Measurements from ENCODE around the gene ZNF23.

ZNF23 gene

DNA sequence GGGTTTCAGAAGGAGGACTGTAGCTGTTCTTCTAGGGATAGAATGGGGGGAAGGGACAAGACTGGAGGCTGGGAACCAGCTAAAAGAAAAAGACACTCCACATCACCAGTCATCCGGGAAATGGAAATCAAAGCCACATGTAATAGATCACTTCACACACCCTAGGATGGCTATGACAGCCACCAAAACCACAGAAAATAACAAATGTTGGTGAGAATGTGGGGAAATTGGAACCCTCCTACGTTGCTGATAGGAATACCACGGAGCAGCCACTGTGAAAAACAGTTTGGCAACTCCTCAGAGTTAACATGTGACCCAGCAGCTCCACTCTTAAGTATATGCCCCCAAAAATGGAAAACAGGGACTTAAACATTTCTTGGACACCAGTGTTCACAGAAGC, 22.5 kb downstream of the ZNF23 start:
- TF ChIP-seq, protein P1, sequence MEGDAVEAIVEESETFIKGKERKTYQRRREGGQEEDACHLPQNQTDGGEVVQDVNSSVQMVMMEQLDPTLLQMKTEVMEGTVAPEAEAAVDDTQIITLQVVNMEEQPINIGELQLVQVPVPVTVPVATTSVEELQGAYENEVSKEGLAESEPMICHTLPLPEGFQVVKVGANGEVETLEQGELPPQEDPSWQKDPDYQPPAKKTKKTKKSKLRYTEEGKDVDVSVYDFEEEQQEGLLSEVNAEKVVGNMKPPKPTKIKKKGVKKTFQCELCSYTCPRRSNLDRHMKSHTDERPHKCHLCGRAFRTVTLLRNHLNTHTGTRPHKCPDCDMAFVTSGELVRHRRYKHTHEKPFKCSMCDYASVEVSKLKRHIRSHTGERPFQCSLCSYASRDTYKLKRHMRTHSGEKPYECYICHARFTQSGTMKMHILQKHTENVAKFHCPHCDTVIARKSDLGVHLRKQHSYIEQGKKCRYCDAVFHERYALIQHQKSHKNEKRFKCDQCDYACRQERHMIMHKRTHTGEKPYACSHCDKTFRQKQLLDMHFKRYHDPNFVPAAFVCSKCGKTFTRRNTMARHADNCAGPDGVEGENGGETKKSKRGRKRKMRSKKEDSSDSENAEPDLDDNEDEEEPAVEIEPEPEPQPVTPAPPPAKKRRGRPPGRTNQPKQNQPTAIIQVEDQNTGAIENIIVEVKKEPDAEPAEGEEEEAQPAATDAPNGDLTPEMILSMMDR (IDR thresholded peaks at IDR 0.05; ENCODE audit: low read depth, low read length), result no peak
- DNase-seq (ENCODE audit: extremely low read depth, low read depth), result no peak

DNA sequence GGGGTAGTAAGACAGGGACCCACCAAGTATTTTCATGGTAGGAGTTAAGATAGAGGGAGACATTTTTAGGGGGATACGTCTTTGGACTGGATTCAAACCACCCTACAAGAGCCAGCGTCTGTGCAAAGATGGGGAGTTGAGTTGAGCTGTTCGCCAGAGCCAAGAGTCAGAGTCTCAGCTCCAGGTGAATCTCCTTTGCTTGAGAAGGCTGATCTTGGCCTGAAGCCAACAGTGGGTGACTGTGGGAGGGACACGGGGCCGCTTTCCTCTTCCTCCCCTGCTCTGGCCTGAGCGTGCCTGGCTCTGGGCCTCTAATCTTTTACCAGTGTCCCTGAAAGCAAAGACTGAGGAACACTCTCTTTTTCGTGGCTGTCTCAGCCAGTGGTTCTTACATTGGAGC, 25.6 kb downstream of the ZNF23 start:
- DNase-seq (ENCODE audit: extremely low read depth, low read depth), result no peak
- TF ChIP-seq, protein P1 (IDR thresholded peaks at IDR 0.05; ENCODE audit: low read depth, low read length), result no peak

- TF ChIP-seq, protein P1 (IDR thresholded peaks at IDR 0.05; ENCODE audit: low read depth, low read length), result no peak
- DNase-seq (ENCODE audit: extremely low read depth, low read depth), result no peak
These were observed 29.1 kb downstream of the ZNF23 start for GRCh38 chr16:71432906-71433305.

DNA sequence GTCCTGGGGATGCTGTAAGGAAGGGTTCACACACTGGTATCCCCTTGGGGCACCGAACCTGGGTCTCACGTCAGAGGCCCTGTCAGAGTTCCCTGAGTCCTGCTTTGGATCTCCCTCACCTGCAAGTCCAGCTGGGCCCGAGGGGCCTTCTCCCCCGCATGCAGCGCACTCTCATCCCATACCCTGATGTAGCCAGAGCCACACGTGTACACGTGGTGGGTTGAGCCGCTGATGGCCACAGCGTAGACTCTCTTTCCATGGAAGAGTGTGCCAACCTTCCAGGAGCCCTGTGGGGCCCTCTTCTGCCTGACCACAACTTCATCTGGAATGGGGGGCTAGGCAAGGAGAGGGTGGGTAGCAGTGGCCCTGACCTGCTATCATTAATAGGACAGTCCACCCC, 30.1 kb downstream of the ZNF23 start:
- TF ChIP-seq, protein P1 (IDR thresholded peaks at IDR 0.05; ENCODE audit: low read depth, low read length), result no peak
- DNase-seq (ENCODE audit: extremely low read depth, low read depth), result no peak

- TF ChIP-seq, protein P1 (IDR thresholded peaks at IDR 0.05; ENCODE audit: low read depth, low read length), result no peak
- no peak for DNase-seq (ENCODE audit: extremely low read depth, low read depth)
These were observed 30.9 kb downstream of the ZNF23 start for GRCh38 chr16:71431176-71431575.

DNA sequence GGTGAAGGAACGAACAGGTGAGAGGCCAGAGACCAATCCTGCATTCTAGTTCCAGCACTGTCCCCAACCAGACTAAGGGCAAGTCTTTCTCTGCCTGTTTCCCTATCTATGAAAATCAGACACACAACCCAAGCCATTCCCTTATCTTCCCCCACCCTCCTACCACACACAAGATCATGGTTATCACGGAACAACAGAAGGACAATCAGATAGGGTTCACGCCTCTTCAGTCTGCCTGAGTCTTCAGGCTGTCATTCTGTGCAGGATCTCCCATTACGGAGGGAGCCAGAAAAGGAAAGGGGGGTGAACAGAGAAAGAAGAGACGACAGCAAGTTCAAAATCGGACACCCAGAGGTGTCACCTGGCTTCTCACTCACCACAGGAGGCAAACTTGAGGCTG, 31.3 kb downstream of the ZNF23 start:
- TF ChIP-seq, protein P1 (IDR thresholded peaks at IDR 0.05; ENCODE audit: low read depth, low read length), result no peak
- DNase-seq (ENCODE audit: extremely low read depth, low read depth), result no peak

DNA sequence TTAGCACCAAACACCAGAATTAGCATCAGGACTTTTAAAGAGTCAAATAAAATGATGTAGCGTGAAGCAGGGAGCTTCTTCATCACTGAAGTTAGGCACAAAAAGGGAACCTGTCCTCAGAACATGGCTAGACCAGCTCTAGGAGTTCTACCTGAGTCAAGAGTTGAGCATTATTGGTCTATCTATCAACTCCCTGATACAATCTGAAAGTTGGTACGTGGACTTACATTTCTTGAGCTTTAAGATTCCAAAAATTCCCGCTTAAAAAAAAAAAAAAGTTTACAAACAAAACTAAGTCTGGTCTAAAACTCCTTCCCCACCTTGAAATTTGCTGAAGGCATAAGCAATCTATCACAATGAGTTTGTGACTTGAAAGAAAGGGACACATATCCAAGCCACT, 32.5 kb downstream of the ZNF23 start:
- DNase-seq (ENCODE audit: extremely low read depth, low read depth), result no peak
- TF ChIP-seq, protein P1 (IDR thresholded peaks at IDR 0.05; ENCODE audit: low read depth, low read length), result no peak
